HepG2 (cell line): ENCODE measurements around the gene IQCK. TPM values are rescaled to one million over a fixed set of nuclear protein-coding genes. Genes with fewer than 3 reads are reported as not detected.

Experiments used
- ARNT2 ChIP-seq: sonication (generic); formaldehyde crosslinking; IDR thresholded peaks from 2 replicates; pipeline ENCODE4 v1.8.0; 2022; ENCODE audit warnings: mild to moderate bottlenecking, low read depth, missing genetic modification reagents, moderate library complexity
- FIP1L1 ChIP-seq: fragments of 200-400 bp; formaldehyde crosslinking; IDR thresholded peaks from 2 replicates; pipeline ENCODE4 v1.6.1; 2018; ENCODE audit warnings: low read depth, mild to moderate bottlenecking, low read length, moderate library complexity, borderline replicate concordance; ENCODE audit not compliant: insufficient read depth
- KLF12 ChIP-seq: sonication (generic); formaldehyde crosslinking; IDR thresholded peaks from 2 replicates; pipeline ENCODE4 v1.4.0; 2020; ENCODE audit warnings: missing genetic modification reagents, borderline replicate concordance
- LCORL ChIP-seq, 2 experiments: fragments of 450-650 bp in 1 of 2; sonication (generic) in 1 of 2; formaldehyde crosslinking in 1 of 2; IDR thresholded peaks; 2 replicates each; pipeline versions ENCODE4 v1.5.0 to v1.6.1; 2017 to 2020; ENCODE audit warnings: antibody characterized with exemption in 1 of 2, missing genetic modification reagents in 1 of 2
- MBNL3 ChIP-seq: fragments of 250-450 bp; sonication (Bioruptor Pico); conservative IDR thresholded peaks from 2 replicates; pipeline ENCODE4 v1.8.0; 2022; ENCODE audit warnings: mild to moderate bottlenecking, inconsistent platforms
- ZKSCAN1 ChIP-seq: fragments of 150-350 bp; IDR thresholded peaks from 2 replicates; pipeline ENCODE4 v1.6.1; 2014; ENCODE audit warnings: low read length
- ZNF235 ChIP-seq: sonication (generic); formaldehyde crosslinking; IDR thresholded peaks from 2 replicates; pipeline ENCODE4 v1.8.1; 2023; ENCODE audit warnings: mild to moderate bottlenecking, missing genetic modification reagents, borderline replicate concordance
- ZNF775 ChIP-seq: sonication (generic); formaldehyde crosslinking; IDR thresholded peaks from 2 replicates; pipeline ENCODE4 v1.4.0; 2020; ENCODE audit warnings: missing genetic modification reagents, mild to moderate bottlenecking, moderate library complexity, borderline replicate concordance
- polyA plus RNA-seq, 8 experiments: library from polyadenylated mRNA; depleted of rRNA in 3 of 8; stranded (reverse) in 7 of 8; unstranded in 1 of 8; fragments of >200 nt; fragmentation: Illumina TruSeq in 4 of 8; extraction: Trizol in 4 of 8; gene quantifications; 2 replicates each; pipeline versions ENCODE4 v1.2.1 to v1.2.3, GENCODE V29; 2011 to 2016; ENCODE audit warnings: low read depth in 4 of 8, missing spikeins in 1 of 8, mixed read lengths in 1 of 8; ENCODE audit not compliant: insufficient read depth in 1 of 8
- total RNA-seq, 5 experiments: library from RNA; depleted of rRNA; stranded (reverse); fragments of >200 nt; fragmentation: Illumina TruSeq; extraction: Trizol; gene quantifications; 2 replicates each; pipeline ENCODE4 v1.2.3, GENCODE V29; 2016; ENCODE audit warnings: low read depth in 1 of 5
- TF ChIP-seq, protein P1 (sequence below): IDR thresholded peaks from 2 replicates; pipeline ENCODE4 v1.6.1; 2016; ENCODE audit warnings: low read depth, control low read depth
- TF ChIP-seq, protein P2 (sequence below): sonication (generic); formaldehyde crosslinking; IDR thresholded peaks from 2 replicates; pipeline ENCODE4 v1.5.0; 2020; ENCODE audit warnings: mild to moderate bottlenecking, missing genetic modification reagents
- TF ChIP-seq, protein P3 (sequence below): sonication (generic); formaldehyde crosslinking; IDR thresholded peaks from 2 replicates; pipeline ENCODE4 v1.4.0; 2020; ENCODE audit warnings: missing genetic modification reagents, borderline replicate concordance
- TF ChIP-seq, protein P4 (sequence below): sonication (generic); formaldehyde crosslinking; IDR thresholded peaks from 2 replicates; pipeline ENCODE4 v1.4.0; 2020; ENCODE audit warnings: missing genetic modification reagents, borderline replicate concordance
- TF ChIP-seq, protein P5 (sequence below): sonication (generic); formaldehyde crosslinking; IDR thresholded peaks from 2 replicates; pipeline ENCODE4 v1.4.0; 2020; ENCODE audit warnings: mild to moderate bottlenecking, missing genetic modification reagents
- TF ChIP-seq, protein P6 (sequence below): sonication (generic); formaldehyde crosslinking; IDR thresholded peaks from 2 replicates; pipeline ENCODE4 v1.4.0; 2020; ENCODE audit warnings: missing genetic modification reagents

The IQCK gene
- total and polyA plus RNA-seq, 2 of the 13 experiments (the other 11 are each of a cell fraction or from before 2014, with no cell fraction given), result 5.1 to 7.3 TPM

DNA sequence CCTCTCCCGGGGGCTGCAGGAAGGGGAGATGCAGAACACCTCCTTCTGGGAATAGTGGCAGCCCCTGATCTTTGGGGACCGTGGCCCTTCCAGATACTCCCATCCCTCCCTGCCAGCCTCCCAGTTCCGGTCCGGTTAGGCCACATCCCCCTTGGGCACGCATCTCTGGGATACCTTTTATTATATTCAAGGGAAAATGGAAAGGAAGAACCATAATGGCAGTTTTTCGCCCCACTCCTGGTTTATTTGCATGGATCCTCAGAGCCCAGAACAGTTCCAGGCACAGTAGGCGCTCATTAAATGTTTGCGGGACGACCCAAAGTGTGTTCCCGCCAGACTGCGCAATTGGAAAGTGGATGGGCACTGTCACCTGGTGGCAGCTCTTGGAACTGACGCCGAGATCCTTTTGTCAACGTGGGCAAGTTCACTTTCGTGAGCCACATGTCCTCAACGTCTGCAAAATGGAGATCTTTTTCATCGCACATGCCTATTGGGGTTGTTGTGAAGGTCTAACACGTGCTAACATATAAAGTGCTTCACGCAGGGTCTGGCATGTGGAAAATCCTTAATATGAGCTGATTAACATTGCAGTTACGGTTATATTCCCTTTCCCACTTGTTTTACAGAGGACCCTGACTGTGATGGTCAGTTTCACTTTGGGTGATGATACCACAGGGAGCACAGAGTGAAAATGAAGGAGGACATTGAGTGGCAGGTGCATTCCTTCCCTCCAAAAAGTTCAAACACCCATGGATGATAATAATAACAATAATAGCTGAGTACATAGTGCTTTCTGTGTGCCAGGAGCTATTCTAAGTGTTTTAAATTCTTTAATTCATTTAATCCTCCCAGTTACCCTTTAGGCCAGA lies 168.2 kb downstream of the IQCK start (continued):
- TF ChIP-seq, protein P1, sequence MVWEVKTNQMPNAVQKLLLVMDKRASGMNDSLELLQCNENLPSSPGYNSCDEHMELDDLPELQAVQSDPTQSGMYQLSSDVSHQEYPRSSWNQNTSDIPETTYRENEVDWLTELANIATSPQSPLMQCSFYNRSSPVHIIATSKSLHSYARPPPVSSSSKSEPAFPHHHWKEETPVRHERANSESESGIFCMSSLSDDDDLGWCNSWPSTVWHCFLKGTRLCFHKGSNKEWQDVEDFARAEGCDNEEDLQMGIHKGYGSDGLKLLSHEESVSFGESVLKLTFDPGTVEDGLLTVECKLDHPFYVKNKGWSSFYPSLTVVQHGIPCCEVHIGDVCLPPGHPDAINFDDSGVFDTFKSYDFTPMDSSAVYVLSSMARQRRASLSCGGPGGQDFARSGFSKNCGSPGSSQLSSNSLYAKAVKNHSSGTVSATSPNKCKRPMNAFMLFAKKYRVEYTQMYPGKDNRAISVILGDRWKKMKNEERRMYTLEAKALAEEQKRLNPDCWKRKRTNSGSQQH (CRISPR knock-in tag), result peak; percentile 86; the same call in 1 of the 2 replicates
- TF ChIP-seq, protein P2, sequence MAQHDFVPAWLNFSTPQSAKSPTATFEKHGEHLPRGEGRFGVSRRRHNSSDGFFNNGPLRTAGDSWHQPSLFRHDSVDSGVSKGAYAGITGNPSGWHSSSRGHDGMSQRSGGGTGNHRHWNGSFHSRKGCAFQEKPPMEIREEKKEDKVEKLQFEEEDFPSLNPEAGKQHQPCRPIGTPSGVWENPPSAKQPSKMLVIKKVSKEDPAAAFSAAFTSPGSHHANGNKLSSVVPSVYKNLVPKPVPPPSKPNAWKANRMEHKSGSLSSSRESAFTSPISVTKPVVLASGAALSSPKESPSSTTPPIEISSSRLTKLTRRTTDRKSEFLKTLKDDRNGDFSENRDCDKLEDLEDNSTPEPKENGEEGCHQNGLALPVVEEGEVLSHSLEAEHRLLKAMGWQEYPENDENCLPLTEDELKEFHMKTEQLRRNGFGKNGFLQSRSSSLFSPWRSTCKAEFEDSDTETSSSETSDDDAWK (CRISPR knock-in tag), result no peak
- TF ChIP-seq KLF12 (CRISPR knock-in tag), result no peak
- peak; percentile 70; the same call in 1 of the 2 replicates for TF ChIP-seq ARNT2 (CRISPR knock-in tag)
- no peak for TF ChIP-seq ZNF235 (CRISPR knock-in tag)
- TF ChIP-seq, protein P3, sequence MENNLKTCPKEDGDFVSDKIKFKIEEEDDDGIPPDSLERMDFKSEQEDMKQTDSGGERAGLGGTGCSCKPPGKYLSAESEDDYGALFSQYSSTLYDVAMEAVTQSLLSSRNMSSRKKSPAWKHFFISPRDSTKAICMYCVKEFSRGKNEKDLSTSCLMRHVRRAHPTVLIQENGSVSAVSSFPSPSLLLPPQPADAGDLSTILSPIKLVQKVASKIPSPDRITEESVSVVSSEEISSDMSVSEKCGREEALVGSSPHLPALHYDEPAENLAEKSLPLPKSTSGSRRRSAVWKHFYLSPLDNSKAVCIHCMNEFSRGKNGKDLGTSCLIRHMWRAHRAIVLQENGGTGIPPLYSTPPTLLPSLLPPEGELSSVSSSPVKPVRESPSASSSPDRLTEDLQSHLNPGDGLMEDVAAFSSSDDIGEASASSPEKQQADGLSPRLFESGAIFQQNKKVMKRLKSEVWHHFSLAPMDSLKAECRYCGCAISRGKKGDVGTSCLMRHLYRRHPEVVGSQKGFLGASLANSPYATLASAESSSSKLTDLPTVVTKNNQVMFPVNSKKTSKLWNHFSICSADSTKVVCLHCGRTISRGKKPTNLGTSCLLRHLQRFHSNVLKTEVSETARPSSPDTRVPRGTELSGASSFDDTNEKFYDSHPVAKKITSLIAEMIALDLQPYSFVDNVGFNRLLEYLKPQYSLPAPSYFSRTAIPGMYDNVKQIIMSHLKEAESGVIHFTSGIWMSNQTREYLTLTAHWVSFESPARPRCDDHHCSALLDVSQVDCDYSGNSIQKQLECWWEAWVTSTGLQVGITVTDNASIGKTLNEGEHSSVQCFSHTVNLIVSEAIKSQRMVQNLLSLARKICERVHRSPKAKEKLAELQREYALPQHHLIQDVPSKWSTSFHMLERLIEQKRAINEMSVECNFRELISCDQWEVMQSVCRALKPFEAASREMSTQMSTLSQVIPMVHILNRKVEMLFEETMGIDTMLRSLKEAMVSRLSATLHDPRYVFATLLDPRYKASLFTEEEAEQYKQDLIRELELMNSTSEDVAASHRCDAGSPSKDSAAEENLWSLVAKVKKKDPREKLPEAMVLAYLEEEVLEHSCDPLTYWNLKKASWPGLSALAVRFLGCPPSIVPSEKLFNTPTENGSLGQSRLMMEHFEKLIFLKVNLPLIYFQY (CRISPR knock-in tag), result peak; percentile 94
- no peak for TF ChIP-seq ZKSCAN1
- no peak for TF ChIP-seq FIP1L1
- TF ChIP-seq, protein P4, sequence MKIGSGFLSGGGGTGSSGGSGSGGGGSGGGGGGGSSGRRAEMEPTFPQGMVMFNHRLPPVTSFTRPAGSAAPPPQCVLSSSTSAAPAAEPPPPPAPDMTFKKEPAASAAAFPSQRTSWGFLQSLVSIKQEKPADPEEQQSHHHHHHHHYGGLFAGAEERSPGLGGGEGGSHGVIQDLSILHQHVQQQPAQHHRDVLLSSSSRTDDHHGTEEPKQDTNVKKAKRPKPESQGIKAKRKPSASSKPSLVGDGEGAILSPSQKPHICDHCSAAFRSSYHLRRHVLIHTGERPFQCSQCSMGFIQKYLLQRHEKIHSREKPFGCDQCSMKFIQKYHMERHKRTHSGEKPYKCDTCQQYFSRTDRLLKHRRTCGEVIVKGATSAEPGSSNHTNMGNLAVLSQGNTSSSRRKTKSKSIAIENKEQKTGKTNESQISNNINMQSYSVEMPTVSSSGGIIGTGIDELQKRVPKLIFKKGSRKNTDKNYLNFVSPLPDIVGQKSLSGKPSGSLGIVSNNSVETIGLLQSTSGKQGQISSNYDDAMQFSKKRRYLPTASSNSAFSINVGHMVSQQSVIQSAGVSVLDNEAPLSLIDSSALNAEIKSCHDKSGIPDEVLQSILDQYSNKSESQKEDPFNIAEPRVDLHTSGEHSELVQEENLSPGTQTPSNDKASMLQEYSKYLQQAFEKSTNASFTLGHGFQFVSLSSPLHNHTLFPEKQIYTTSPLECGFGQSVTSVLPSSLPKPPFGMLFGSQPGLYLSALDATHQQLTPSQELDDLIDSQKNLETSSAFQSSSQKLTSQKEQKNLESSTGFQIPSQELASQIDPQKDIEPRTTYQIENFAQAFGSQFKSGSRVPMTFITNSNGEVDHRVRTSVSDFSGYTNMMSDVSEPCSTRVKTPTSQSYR (CRISPR knock-in tag), result no peak; the same call in 1 of the 2 replicates
- TF ChIP-seq, protein P5, sequence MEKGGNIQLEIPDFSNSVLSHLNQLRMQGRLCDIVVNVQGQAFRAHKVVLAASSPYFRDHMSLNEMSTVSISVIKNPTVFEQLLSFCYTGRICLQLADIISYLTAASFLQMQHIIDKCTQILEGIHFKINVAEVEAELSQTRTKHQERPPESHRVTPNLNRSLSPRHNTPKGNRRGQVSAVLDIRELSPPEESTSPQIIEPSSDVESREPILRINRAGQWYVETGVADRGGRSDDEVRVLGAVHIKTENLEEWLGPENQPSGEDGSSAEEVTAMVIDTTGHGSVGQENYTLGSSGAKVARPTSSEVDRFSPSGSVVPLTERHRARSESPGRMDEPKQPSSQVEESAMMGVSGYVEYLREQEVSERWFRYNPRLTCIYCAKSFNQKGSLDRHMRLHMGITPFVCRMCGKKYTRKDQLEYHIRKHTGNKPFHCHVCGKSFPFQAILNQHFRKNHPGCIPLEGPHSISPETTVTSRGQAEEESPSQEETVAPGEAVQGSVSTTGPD, result no peak
- no peak for TF ChIP-seq LCORL (IDR thresholded peaks at IDR 0.05)
- TF ChIP-seq LCORL (CRISPR knock-in tag; IDR thresholded peaks at IDR 0.05), result peak; percentile 65
- TF ChIP-seq MBNL3 (CRISPR knock-in tag), result no peak
- TF ChIP-seq ZNF775 (CRISPR knock-in tag), result no peak
- TF ChIP-seq, protein P6, sequence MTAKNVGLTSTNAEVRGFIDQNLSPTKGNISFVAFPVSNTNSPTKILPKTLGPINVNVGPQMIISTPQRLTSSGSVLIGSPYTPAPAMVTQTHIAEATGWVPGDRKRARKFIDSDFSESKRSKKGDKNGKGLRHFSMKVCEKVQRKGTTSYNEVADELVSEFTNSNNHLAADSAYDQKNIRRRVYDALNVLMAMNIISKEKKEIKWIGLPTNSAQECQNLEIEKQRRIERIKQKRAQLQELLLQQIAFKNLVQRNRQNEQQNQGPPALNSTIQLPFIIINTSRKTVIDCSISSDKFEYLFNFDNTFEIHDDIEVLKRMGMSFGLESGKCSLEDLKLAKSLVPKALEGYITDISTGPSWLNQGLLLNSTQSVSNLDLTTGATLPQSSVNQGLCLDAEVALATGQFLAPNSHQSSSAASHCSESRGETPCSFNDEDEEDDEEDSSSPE (CRISPR knock-in tag), result peak; percentile 95
